ENCODE measurements around the gene FAM187B. TPM values are rescaled to one million over a fixed set of nuclear protein-coding genes. Genes with fewer than 3 reads are reported as not detected.
"Not testable (repeated sequence)": the region's sequence is repeated elsewhere in the genome, so short reads cannot be mapped to it uniquely, and the experiment has no call there.

The FAM187B gene
- total and polyA plus RNA-seq, 4 donors, result 0.20 to 0.28 TPM; not detected in 2

DNA sequence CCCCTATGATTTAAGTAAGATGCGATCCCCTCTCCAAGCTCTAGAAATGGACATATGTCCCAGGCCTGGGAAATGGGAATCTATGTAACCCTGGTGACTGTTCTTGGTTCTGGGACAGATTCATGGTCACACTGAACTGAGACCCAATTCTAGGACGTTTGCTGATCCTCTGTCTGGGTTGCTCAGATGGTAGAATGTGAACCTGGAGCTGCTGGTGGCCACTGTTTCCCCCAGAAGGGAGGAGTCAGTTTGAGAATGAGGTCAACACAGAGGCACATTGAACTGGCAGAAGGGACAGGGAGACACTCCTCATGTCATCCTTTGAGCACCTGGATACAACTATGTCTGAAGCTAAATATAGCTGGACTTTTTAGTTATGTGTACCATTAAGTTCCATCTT, 29.1 kb downstream of the FAM187B start:
- H3K36me3 ChIP-seq (ENCODE audit: control insufficient read depth in 4 of 4, insufficient read depth in 4 of 4, low read length in 4 of 4), result no peaks in the 10 kb centered on the region
- ATAC-seq (ENCODE audit: insufficient read depth, low FRiP score) (no peak), DNase-seq (no peak)
- H3K9ac ChIP-seq (ENCODE audit: insufficient read depth in 1 of 2, low read length in 2 of 2), result no peak overlapping the region
- no peaks in the 10 kb centered on the region for H3K9me3 ChIP-seq (ENCODE audit: control insufficient read depth in 4 of 4, insufficient read depth in 3 of 4, low read length in 3 of 4)
- TF ChIP-seq, protein P1, sequence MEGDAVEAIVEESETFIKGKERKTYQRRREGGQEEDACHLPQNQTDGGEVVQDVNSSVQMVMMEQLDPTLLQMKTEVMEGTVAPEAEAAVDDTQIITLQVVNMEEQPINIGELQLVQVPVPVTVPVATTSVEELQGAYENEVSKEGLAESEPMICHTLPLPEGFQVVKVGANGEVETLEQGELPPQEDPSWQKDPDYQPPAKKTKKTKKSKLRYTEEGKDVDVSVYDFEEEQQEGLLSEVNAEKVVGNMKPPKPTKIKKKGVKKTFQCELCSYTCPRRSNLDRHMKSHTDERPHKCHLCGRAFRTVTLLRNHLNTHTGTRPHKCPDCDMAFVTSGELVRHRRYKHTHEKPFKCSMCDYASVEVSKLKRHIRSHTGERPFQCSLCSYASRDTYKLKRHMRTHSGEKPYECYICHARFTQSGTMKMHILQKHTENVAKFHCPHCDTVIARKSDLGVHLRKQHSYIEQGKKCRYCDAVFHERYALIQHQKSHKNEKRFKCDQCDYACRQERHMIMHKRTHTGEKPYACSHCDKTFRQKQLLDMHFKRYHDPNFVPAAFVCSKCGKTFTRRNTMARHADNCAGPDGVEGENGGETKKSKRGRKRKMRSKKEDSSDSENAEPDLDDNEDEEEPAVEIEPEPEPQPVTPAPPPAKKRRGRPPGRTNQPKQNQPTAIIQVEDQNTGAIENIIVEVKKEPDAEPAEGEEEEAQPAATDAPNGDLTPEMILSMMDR (IDR thresholded peaks at IDR 0.05; ENCODE audit: control extremely low read depth, extremely low read depth), result no peak
- no peaks in the 10 kb centered on the region for H3K27me3 ChIP-seq (ENCODE audit: control insufficient read depth in 3 of 3, insufficient read depth in 3 of 3, low read length in 2 of 3)
- WGBS, 2 donors, result 64 to 65% methylated on average over 2 of the region's 2 CpGs
- H3K4me3 ChIP-seq, result no peak overlapping the region
- H3K4me1 ChIP-seq (ENCODE audit: control insufficient read depth in 5 of 5, insufficient read depth in 5 of 5, low read length in 5 of 5), result peaks cover 0 to 5% (median 0%) of the 10 kb centered on the region in 5 donors
- H3K27ac ChIP-seq (ENCODE audit: low read depth in 1 of 2, low read length in 1 of 2), result no peak overlapping the region

- H3K27ac ChIP-seq (ENCODE audit: low read depth in 1 of 2, low read length in 1 of 2); H3K9me3 ChIP-seq (ENCODE audit: control insufficient read depth in 4 of 4, insufficient read depth in 3 of 4, low read length in 3 of 4); DNase-seq; H3K27me3 ChIP-seq (ENCODE audit: control insufficient read depth in 3 of 3, insufficient read depth in 3 of 3, low read length in 2 of 3); H3K36me3 ChIP-seq (ENCODE audit: control insufficient read depth in 4 of 4, insufficient read depth in 4 of 4, low read length in 4 of 4); H3K9ac ChIP-seq (ENCODE audit: insufficient read depth in 1 of 2, low read length in 2 of 2); ATAC-seq (ENCODE audit: insufficient read depth, low FRiP score); H3K4me3 ChIP-seq; H3K4me1 ChIP-seq (ENCODE audit: control insufficient read depth in 5 of 5, insufficient read depth in 5 of 5, low read length in 5 of 5): not testable (repeated sequence)
- 81 to 89% methylated on average over 6 of the region's 6 CpGs for WGBS, 2 donors
Observed at GRCh38 chr19:35196861-35197260, 31.7 kb downstream of the FAM187B start.

GRCh38 chr19:35195830-35196229, 32.7 kb downstream of the FAM187B start:
- Histone ChIP-seq H3K9me3 (ENCODE audit: control insufficient read depth in 4 of 4, insufficient read depth in 3 of 4, low read length in 3 of 4) (no peaks in the 10 kb centered on the region), H3K4me3 (no peak overlapping the region), H3K9ac (ENCODE audit: insufficient read depth in 1 of 2, low read length in 2 of 2) (no peak overlapping the region), H3K4me1 (ENCODE audit: control insufficient read depth in 5 of 5, insufficient read depth in 5 of 5, low read length in 5 of 5) (peaks cover 0 to 2% (median 0%) of the 10 kb centered on the region in 5 donors), H3K27ac (ENCODE audit: low read depth in 1 of 2, low read length in 1 of 2) (no peak overlapping the region), H3K27me3 (ENCODE audit: control insufficient read depth in 3 of 3, insufficient read depth in 3 of 3, low read length in 2 of 3) (no peaks in the 10 kb centered on the region), H3K36me3 (ENCODE audit: control insufficient read depth in 4 of 4, insufficient read depth in 4 of 4, low read length in 4 of 4) (no peaks in the 10 kb centered on the region)
- TF ChIP-seq, protein P1 (IDR thresholded peaks at IDR 0.05; ENCODE audit: control extremely low read depth, extremely low read depth), result no peak
- 69% methylated on average over 2 of the region's 2 CpGs for WGBS, 2 donors
- DNase-seq (no peak), ATAC-seq (ENCODE audit: insufficient read depth, low FRiP score) (no peak)

GRCh38 chr19:35194012-35194984, 34.2 kb downstream of the FAM187B start:
- Histone ChIP-seq H3K9me3 (ENCODE audit: control insufficient read depth in 4 of 4, insufficient read depth in 3 of 4, low read length in 3 of 4) (no peaks in the 10 kb centered on the region), H3K36me3 (ENCODE audit: control insufficient read depth in 4 of 4, insufficient read depth in 4 of 4, low read length in 4 of 4) (no peaks in the 10 kb centered on the region), H3K4me3 (no peak overlapping the region), H3K27me3 (ENCODE audit: control insufficient read depth in 3 of 3, insufficient read depth in 3 of 3, low read length in 2 of 3) (no peaks in the 10 kb centered on the region), H3K9ac (ENCODE audit: insufficient read depth in 1 of 2, low read length in 2 of 2) (no peak overlapping the region), H3K4me1 (ENCODE audit: control insufficient read depth in 5 of 5, insufficient read depth in 5 of 5, low read length in 5 of 5) (no peaks in the 10 kb centered on the region), H3K27ac (ENCODE audit: low read depth in 1 of 2, low read length in 1 of 2) (no peak overlapping the region)
- WGBS, 2 donors, result 76 to 86% methylated on average over 9 of the region's 9 CpGs
- TF ChIP-seq, protein P1 (IDR thresholded peaks at IDR 0.05; ENCODE audit: control extremely low read depth, extremely low read depth), result no peak
- no peak for DNase-seq
- no peak for ATAC-seq (ENCODE audit: insufficient read depth, low FRiP score)

Data from lung (tissue), 12 donors.